ENCODE data around the gene SGCG. TPM values are rescaled to one million over a fixed set of nuclear protein-coding genes. Genes with fewer than 3 reads are reported as not detected.

The SGCG gene
- total and polyA plus RNA-seq, 11 donors: 27.9 to 181 (median 119) TPM

DNA sequence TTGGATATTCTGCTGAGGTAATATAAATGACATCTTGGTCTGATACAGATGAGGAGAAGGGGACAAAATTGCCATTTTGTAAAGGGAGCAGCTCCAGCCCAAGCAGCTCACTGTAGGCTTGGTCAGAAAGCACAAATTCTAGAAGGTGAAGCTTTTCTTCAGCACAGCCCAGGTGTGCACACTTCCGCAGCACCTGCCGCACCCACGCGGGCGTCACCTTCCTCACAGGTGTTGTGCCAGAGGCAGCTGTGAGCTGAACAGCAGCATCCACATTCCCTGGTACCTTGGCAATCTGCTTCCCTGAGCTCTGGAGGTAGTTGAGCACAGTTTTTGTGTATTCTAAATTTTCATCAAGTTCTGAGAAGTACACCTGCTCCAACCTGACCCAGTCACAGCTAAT is 173.7 kb downstream of the SGCG start:
- intact Hi-C loops (cut with DNase I): no loop called here
- peaks cover 0 to 11% (median 0%) of the 10 kb centered on the region in 12 donors for H3K4me1 ChIP-seq
- H3K27ac ChIP-seq: no peak overlapping the region
- H3K9me3 ChIP-seq: no peaks in the 10 kb centered on the region
- no peak overlapping the region for H3K4me3 ChIP-seq
- H3K36me3 ChIP-seq: peaks cover 0 to 97% (median 83%) of the 10 kb centered on the region in 9 donors
- WGBS, 4 donors: 97 to 98% (median 97%) methylated on average over 5 of the region's 5 CpGs
- H3K27me3 ChIP-seq: no peaks in the 10 kb centered on the region
- ATAC-seq: no peak
- TF ChIP-seq POLR2A (IDR thresholded peaks at IDR 0.05): no peak
- TF ChIP-seq, protein P1, sequence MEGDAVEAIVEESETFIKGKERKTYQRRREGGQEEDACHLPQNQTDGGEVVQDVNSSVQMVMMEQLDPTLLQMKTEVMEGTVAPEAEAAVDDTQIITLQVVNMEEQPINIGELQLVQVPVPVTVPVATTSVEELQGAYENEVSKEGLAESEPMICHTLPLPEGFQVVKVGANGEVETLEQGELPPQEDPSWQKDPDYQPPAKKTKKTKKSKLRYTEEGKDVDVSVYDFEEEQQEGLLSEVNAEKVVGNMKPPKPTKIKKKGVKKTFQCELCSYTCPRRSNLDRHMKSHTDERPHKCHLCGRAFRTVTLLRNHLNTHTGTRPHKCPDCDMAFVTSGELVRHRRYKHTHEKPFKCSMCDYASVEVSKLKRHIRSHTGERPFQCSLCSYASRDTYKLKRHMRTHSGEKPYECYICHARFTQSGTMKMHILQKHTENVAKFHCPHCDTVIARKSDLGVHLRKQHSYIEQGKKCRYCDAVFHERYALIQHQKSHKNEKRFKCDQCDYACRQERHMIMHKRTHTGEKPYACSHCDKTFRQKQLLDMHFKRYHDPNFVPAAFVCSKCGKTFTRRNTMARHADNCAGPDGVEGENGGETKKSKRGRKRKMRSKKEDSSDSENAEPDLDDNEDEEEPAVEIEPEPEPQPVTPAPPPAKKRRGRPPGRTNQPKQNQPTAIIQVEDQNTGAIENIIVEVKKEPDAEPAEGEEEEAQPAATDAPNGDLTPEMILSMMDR (IDR thresholded peaks at IDR 0.05): no peak
- no peak for DNase-seq

DNA sequence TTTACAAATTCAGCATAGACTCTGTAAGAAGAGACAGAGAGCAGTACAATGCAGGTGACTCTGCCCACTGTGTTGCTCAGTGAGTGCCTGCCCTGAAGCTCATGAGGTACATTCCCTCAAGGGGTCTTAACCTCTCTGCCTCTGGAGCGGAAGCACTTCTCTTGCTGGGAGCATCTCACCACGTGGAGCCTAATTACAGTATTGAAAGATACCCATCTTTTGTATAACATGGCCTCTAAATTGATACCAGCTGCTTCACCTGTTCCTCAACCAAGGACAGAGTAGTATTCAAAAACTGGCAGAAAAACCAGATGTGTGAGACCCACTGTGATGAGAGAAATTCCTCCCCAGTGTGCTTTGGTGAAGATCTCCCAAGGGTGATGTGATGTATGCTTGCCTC is 175.6 kb downstream of the SGCG start:
- TF ChIP-seq, protein P1 (IDR thresholded peaks at IDR 0.05): no peak
- TF ChIP-seq POLR2A (IDR thresholded peaks at IDR 0.05): no peak
- peaks cover 0 to 11% (median 0%) of the 10 kb centered on the region in 12 donors for H3K4me1 ChIP-seq
- ATAC-seq (no peak), DNase-seq (no peak)
- H3K9me3 ChIP-seq: no peaks in the 10 kb centered on the region
- intact Hi-C loops (cut with DNase I): no loop called here
- 89 to 100% (median 91%) methylated on average over 2 of the region's 2 CpGs for WGBS, 4 donors
- H3K27me3 ChIP-seq: no peaks in the 10 kb centered on the region
- H3K4me3 ChIP-seq: no peak overlapping the region
- no peak overlapping the region for H3K27ac ChIP-seq
- H3K36me3 ChIP-seq: peaks cover 0 to 99% (median 77%) of the 10 kb centered on the region in 9 donors

DNA sequence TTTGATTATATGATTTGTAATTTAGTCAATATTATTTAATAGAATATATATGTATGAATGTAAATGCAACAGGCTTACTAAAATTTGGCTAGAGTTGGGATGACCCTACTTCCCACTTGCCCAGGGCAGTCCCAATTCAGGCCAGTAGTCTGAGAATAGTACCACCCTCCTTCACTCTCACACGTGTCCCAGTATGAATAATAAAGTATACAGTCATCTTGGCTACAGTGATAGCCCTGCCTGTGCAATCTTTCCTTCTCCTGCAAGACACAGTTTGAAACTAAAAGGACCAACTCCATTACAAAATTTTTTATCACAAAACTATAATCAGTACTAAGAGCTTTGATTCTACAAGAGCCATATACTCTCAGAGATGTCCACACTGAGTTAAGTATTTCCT is 176.6 kb downstream of the SGCG start:
- Histone ChIP-seq H3K4me1 (peaks cover 0 to 16% (median 2%) of the 10 kb centered on the region in 12 donors), H3K27me3 (no peaks in the 10 kb centered on the region), H3K36me3 (peaks cover 0 to 97% (median 78%) of the 10 kb centered on the region in 9 donors), H3K9me3 (no peaks in the 10 kb centered on the region), H3K4me3 (no peak overlapping the region), H3K27ac (no peak overlapping the region)
- WGBS, 4 donors: 61 to 78% (median 72%) methylated on average over 1 of the region's 1 CpG
- ATAC-seq: no peak
- intact Hi-C loops (cut with DNase I): no loop called here
- TF ChIP-seq, protein P1 (IDR thresholded peaks at IDR 0.05): no peak
- no peak for TF ChIP-seq POLR2A (IDR thresholded peaks at IDR 0.05)
- no peak for DNase-seq

DNA sequence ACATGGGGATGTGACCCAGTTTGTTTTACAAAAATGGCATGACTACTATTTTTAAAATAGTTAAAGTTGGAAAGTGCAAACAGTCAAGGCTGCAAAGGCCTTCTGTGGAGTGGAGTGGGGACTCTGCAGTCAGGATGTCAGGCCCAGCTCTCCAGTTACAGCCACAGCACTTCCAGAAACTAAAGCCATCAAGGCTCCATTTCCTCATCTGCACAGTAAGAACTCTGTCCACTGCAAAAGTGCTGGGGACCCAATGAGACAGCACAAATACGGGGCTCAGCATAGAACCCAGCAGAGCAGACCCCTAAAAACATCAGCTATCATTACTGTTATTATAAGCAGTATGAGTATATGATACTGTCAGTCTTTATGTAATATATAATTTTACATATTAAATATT is 179.1 kb downstream of the SGCG start:
- Histone ChIP-seq H3K27me3 (no peaks in the 10 kb centered on the region), H3K4me1 (peaks cover 0 to 20% (median 4%) of the 10 kb centered on the region in 12 donors), H3K36me3 (peaks cover 0 to 96% (median 78%) of the 10 kb centered on the region in 9 donors), H3K9me3 (no peaks in the 10 kb centered on the region), H3K4me3 (no peak overlapping the region), H3K27ac (no peak overlapping the region)
- intact Hi-C loops (cut with DNase I): loop anchor here in 1 of 10 donors (10.0 kb wide), 1 partner anchor 515 kb away; no protein-coding TSS in a partner anchor
- no peak for ATAC-seq
- 90 to 100% (median 99%) methylated on average over 1 of the region's 1 CpG for WGBS, 4 donors
- DNase-seq: no peak
- TF ChIP-seq POLR2A (IDR thresholded peaks at IDR 0.05): no peak
- TF ChIP-seq, protein P1 (IDR thresholded peaks at IDR 0.05): no peak
